GM19099 (cell line): ENCODE measurements around the gene GRIK3.

Source experiments
- POLR2A ChIP-seq: IDR thresholded peaks from 3 replicates; pipeline ENCODE4 v1.6.1; 2011; ENCODE audit warnings: low read depth; ENCODE audit not compliant: insufficient read length; ENCODE audit errors: extremely low read depth

GRIK3 gene

DNA sequence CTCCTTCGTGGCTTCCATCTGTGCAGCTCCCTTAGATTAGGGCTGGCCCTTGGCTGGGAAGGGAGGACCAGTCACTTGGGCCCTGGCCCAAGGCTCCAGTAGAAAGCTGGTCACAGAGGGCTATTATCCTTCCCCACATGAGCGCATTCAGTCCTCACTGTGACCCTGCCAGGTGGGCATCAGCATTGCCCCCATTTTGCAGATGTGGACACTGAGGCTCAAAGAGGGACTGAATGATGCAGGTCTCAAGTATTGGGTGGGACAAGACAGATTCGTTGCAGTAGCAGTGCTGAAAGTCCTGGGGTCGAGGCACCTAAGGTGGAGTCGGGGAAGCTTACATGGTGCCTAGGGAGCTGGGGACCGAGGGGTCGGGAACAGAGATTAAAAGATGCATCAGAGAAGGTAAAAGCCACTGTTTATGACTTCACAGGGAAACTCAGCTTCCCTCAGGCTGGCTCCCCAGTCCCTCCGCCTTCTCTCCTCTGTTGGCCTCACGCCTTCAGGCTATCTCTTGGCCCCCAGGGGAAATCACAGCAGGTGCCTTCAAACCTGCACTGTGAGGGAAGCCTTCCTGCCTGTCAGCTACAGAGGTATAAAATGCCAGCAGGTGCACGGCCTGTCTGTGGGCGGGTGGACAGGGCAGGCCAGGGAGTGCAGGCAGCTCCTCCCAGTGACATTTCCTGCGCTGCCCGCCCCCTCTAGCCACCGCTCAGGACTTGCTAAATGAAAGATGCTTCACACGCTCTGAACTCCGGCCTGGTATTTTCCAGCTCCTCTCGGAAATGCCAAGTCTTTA is 178.4 kb downstream of the GRIK3 start:
- TF ChIP-seq POLR2A, result no peak

DNA sequence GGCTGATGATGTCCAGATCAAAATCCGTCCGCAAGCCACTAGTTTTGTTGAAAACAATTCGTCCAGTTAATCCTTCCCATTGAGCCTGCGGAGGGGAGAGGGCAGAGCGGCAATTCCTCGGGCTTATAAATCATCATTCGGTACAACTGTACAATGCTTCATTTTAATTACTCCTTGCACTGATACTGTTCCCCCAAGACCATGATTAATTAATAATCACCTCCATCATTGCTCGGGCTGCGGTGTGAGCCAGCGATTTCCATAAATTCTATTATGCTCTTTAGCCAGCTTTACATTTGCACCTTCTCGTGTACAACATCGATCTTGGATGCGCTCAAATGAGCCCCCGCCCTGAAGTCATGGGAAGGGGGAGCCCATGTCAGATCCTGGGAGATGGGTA is 180.7 kb downstream of the GRIK3 start:
- TF ChIP-seq POLR2A, result no peak

- no peak for TF ChIP-seq POLR2A
Measured at GRCh38 chr1:36852586-36852985, 181.7 kb downstream of the GRIK3 start.

GRCh38 chr1:36851595-36851994 is 182.7 kb downstream of the GRIK3 start:
- TF ChIP-seq POLR2A, result no peak

- no peak for TF ChIP-seq POLR2A
Measured at GRCh38 chr1:36851087-36851486, 183.2 kb downstream of the GRIK3 start.

DNA sequence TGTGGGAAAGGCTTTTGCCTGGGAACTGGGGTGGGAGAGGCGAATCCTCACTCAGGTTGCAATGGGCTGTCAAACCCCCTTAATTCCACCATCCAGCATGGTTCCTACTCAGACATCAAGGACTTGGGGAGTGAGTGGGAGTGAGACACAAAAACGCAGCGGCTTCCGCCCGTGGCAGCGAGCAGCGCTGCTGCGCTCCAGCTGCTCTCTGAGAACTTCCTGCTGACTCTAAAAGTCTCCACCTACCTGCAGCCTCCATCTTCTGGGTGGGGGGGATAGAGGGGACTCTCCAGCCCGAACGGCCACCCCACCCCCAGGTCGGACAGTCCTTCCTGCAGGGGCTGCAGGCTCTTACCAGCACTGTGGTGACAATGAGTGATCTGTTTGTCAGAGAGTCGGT is 184.4 kb downstream of the GRIK3 start:
- TF ChIP-seq POLR2A, result no peak

GRCh38 chr1:36847761-36848160 is 186.6 kb downstream of the GRIK3 start:
- TF ChIP-seq POLR2A, result no peak

- no peak for TF ChIP-seq POLR2A
Measured at GRCh38 chr1:36847186-36847585, 187.1 kb downstream of the GRIK3 start.

DNA sequence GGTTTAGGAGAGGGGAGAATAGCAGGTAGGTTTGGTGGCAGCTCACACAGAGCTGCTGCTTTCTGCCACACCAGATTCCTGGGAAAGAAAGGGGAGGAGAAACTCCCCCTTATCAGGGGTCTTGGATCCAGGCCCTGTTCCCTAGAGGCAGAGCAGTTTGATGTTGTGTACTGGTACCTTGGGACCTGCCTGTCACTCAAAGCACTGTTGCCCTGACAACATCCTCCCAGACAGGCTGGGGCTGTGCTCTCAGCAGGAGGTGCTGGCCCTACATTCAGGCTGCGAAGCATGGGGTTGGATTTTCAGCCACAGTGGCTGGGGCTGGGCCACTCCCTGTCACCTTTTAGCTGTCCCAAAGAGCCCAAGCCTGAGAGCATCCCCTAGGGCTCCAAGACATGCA is 188.0 kb downstream of the GRIK3 start:
- TF ChIP-seq POLR2A, result no peak

- TF ChIP-seq POLR2A, result no peak
Measured at GRCh38 chr1:36845802-36846201, 188.5 kb downstream of the GRIK3 start.

DNA sequence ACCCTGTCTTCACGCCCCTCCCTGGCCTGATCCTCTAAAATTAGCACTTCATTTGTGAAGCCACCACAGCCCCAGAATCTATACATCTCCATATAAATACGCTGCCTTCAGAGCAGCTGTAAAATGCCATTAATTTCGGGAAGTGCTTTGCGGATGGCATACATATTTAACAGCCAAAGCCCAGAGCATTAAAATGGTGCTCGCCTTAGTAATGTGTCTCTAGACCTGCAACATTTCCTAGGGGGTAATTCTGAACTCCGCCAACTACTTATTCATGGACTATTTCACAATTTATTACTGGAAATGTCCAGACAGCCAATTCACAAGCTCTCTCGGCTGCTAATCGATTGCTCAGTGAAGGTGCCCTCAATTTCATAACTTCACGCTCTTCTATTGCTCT is 189.4 kb downstream of the GRIK3 start:
- TF ChIP-seq POLR2A, result no peak

GRCh38 chr1:36843906-36844610 is 190.3 kb downstream of the GRIK3 start:
- TF ChIP-seq POLR2A, result no peak

- no peak for TF ChIP-seq POLR2A
Measured at GRCh38 chr1:36843027-36843426, 191.3 kb downstream of the GRIK3 start.

DNA sequence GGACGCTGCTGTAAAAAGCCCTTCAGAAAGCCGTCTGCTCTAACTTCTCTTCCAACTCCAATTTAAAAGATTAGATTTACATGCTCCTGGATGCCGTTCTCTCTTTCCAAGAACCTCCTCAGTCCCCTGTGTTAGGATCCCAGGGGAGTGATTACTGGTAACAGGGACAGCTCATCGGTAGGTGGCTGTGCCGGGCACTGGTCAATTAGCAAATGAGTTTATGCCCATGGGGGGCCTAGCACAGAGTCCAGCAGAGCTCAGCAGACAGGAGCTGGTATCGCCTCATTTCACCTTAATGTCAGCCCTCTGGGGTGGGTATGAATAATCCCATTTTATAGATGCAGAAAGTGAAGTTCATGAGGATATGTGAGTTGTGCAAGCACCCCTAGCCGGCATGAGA is 191.9 kb downstream of the GRIK3 start:
- no peak for TF ChIP-seq POLR2A

DNA sequence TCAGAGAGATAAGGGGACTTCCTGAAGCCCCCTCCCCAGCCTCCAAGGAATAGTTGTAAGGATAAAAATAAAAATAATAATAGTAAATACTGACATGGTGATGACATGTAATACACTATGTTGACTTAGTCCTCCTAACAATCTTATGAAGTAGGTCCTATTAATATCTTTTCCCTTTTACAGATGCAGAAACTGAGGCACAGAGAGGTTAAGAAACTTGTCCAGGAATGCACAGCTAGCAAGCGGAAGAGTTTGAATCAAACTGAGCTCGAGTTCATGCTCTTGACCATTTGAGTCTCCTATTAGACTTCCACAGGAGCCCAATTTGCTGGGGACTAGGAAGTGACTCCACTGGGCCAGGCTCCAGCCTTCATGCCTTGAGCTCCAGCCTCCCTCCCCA is 194.8 kb downstream of the GRIK3 start:
- TF ChIP-seq POLR2A, result no peak

DNA sequence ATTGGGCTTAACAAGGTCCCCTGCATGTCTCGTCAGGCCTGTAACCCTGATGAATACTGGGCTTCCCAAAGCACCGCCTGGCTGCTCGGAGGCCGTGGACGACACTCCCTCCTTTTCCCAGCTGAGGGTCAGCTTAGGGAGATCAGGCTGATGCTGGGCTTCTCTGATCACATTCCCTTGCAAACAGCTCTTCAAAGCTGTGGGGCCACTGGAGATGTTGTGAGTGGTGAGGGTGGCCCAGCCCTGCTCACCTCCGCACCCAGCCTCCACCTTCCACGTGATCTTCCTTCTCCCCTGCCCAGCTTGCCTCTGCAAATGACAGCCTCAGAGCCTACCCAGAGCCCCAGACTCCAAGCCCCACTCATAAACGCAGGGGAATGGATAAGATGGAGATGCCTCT is 195.4 kb downstream of the GRIK3 start:
- no peak for TF ChIP-seq POLR2A
